GM23338 (cell line): ENCODE results near the gene HHAT.

Source experiments
- POLR2AphosphoS5 ChIP-seq: IDR thresholded peaks from 2 replicates; pipeline ENCODE4 v1.6.1; 2016; ENCODE audit warnings: antibody characterized with exemption, low read depth
- TF ChIP-seq, protein P1 (sequence below), 2 experiments: fragments of 200-600 bp in 1 of 2; sonication (generic) in 1 of 2; conservative IDR thresholded peaks; 2 replicates each; pipeline versions ENCODE4 v1.5.1 to v1.6.1; 2016 to 2017; ENCODE audit warnings: antibody characterized with exemption in 2 of 2, low read depth in 2 of 2, mild to moderate bottlenecking in 2 of 2, moderate library complexity in 1 of 2

DNA sequence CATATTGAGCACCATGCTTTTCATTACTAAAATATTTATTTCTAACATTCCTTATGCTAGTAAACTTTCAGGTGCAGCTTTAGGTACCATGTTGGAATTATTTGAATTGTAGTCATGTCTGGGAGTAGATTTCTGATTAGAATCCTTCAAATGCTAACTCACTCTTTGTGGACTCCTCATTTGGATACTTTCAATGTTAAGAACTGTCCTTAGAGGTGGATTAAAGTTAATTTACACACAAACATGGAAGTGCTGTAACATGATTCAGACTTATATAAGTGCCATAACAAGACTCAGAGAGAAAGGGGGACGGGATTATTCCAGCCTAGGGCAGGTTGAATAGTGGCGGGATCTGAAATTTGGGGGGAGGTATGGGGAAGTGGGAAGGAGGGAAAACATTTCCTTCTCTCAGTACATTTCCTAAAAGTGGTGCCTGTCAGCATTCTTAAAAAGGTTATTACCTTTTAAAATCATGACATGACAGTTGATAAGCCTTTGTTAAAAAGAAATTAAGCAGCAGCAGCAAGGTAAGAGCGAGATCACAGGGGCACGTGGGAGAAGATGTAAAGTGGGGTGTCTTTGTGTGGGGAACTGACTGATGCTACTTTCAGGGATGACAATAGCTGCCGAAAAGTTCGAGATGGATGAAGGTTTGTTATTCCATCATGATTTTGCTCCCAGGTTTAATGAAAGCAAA, 44.4 kb downstream of the HHAT start:
- no peak for TF ChIP-seq POLR2AphosphoS5
- TF ChIP-seq, protein P1, sequence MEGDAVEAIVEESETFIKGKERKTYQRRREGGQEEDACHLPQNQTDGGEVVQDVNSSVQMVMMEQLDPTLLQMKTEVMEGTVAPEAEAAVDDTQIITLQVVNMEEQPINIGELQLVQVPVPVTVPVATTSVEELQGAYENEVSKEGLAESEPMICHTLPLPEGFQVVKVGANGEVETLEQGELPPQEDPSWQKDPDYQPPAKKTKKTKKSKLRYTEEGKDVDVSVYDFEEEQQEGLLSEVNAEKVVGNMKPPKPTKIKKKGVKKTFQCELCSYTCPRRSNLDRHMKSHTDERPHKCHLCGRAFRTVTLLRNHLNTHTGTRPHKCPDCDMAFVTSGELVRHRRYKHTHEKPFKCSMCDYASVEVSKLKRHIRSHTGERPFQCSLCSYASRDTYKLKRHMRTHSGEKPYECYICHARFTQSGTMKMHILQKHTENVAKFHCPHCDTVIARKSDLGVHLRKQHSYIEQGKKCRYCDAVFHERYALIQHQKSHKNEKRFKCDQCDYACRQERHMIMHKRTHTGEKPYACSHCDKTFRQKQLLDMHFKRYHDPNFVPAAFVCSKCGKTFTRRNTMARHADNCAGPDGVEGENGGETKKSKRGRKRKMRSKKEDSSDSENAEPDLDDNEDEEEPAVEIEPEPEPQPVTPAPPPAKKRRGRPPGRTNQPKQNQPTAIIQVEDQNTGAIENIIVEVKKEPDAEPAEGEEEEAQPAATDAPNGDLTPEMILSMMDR (conservative IDR thresholded peaks at IDR 0.05; ENCODE audit: low read depth in 2 of 2) = no peak
